Panc1 (cell line): ENCODE data around the gene GJB6. TPM values are rescaled to one million over a fixed set of nuclear protein-coding genes. Genes with fewer than 3 reads are reported as not detected.
"Not testable (repeated sequence)": the region's sequence is repeated elsewhere in the genome, so short reads cannot be mapped to it uniquely, and the experiment has no call there.

ENCODE experiments used
- ATAC-seq: fragments of 200-7000 bp; cut with Tn5 transposase; 2 replicates; pipeline ENCODE4 v1.9.1; 2020; ENCODE audit warnings: mild to moderate bottlenecking, moderate library complexity
- Bru-seq: library from RNA; stranded (reverse); fragments of 400-500 nt; gene quantifications from one replicate; lab custom pipeline; 2021; lab: Mats Ljungman, UMichigan
- BruChase-seq, 2 experiments: library from RNA; stranded (reverse); fragments of 400-500 nt; gene quantifications; one replicate each; lab custom pipeline; 2021; lab: Mats Ljungman, UMichigan
- BruUV-seq: library from RNA; stranded (reverse); fragments of 400-500 nt; replicated peaks from 2 replicates; lab custom pipeline; 2021; lab: Mats Ljungman, UMichigan
- CTCF ChIA-PET: fragments of 300-600 bp; sonication (Branson Sonifier 250); formaldehyde crosslinking; loops from one replicate; lab custom pipeline; 2022; ENCODE audit warnings: antibody characterized with exemption; lab: Charles Lee
- POLR2A ChIA-PET: fragments of 300-600 bp; sonication (Branson Sonifier 250); formaldehyde crosslinking; loops from one replicate; lab custom pipeline; 2022; ENCODE audit warnings: antibody characterized with exemption; lab: Charles Lee
- DNase-seq: peaks from one replicate; pipeline ENCODE4 v3.0.0-alpha.2; 2010; ENCODE audit warnings: low read depth, low spot score
- H3K27ac ChIP-seq: 2 replicates; pipeline ENCODE4 v1.5.1; 2011; ENCODE audit warnings: mild to moderate bottlenecking, low read length, inconsistent platforms
- H3K27me3 ChIP-seq: fragments of 200-500 bp; sonication (Bioruptor generic); 2 replicates; pipeline ENCODE4 v1.6.0; 2014; ENCODE audit warnings: low read length, inconsistent platforms; ENCODE audit not compliant: control insufficient read depth, insufficient read depth
- H3K36me3 ChIP-seq: fragments of 200-500 bp; sonication (Bioruptor generic); 2 replicates; pipeline ENCODE4 v1.5.1; 2014; ENCODE audit warnings: inconsistent platforms, mild to moderate bottlenecking, low read length, moderate library complexity; ENCODE audit not compliant: control insufficient read depth, insufficient read depth
- H3K4me1 ChIP-seq: 2 replicates; pipeline ENCODE4 v1.5.1; 2011; ENCODE audit warnings: inconsistent platforms, mild to moderate bottlenecking, low read length, moderate library complexity; ENCODE audit not compliant: control insufficient read depth, insufficient read depth
- H3K4me3 ChIP-seq, 2 experiments: 2 replicates each; pipeline ENCODE4 v1.5.1; 2011 to 2012; ENCODE audit warnings: low read depth in 2 of 2, low read length in 2 of 2, mild to moderate bottlenecking in 2 of 2, inconsistent platforms in 1 of 2, moderate library complexity in 1 of 2
- H3K9me3 ChIP-seq: fragments of 200-500 bp; sonication (Bioruptor generic); 2 replicates; pipeline ENCODE4 v1.5.1; 2014; ENCODE audit warnings: low read depth, mild to moderate bottlenecking, inconsistent platforms, low read length, moderate library complexity; ENCODE audit not compliant: control insufficient read depth, insufficient read depth
- POLR2AphosphoS5 ChIP-seq: IDR thresholded peaks from 2 replicates; pipeline ENCODE4 v1.6.1; 2012; ENCODE audit warnings: mild to moderate bottlenecking, low read depth, low read length, moderate library complexity
- SIN3A ChIP-seq: IDR thresholded peaks from 2 replicates; pipeline ENCODE4 v1.6.1; 2012; ENCODE audit warnings: low read depth, mild to moderate bottlenecking, low read length, moderate library complexity, borderline replicate concordance; ENCODE audit not compliant: insufficient read depth
- TCF7L2 ChIP-seq: IDR thresholded peaks from 2 replicates; pipeline ENCODE4 v1.6.1; 2011; ENCODE audit warnings: mild to moderate bottlenecking, low read depth, low read length, inconsistent platforms
- in situ Hi-C: cut with HindIII; loops from 2 replicates; pipeline ENCODE4 v1.10.0; 2016; ENCODE audit warnings: low sequenced_read_pairs, low pct_unique_long_range_greater_than_20kb
- intact Hi-C: fragments of 100-400 bp; cut with micrococcal nuclease; formaldehyde crosslinking; loops from one replicate; pipeline ENCODE4 v1.10.0; 2022; ENCODE audit not compliant: unreplicated experiment
- long read RNA-seq: library from polyadenylated mRNA; unstranded; transcript quantifications from one replicate; pipeline ENCODE4 v2.0.0, GENCODE V29; 2021; ENCODE audit not compliant: unreplicated experiment
- polyA plus RNA-seq: library from polyadenylated mRNA; unstranded; fragments of >200 nt; gene quantifications from one replicate; pipeline ENCODE4 v1.2.1, GENCODE V29; 2012; ENCODE audit warnings: missing spikeins; ENCODE audit not compliant: insufficient read length
- total RNA-seq: library from RNA; stranded (reverse); gene quantifications from one replicate; pipeline ENCODE4 v1.2.1, GENCODE V29; 2021; ENCODE audit not compliant: unreplicated experiment
- TF ChIP-seq, protein P1 (sequence below): fragments of 450-650 bp; IDR thresholded peaks from 2 replicates; pipeline ENCODE4 v1.5.1; 2017; ENCODE audit warnings: mild to moderate bottlenecking
- TF ChIP-seq, protein P2 (sequence below), 2 experiments: IDR thresholded peaks; 2 replicates each; pipeline ENCODE4 v1.6.1; 2011 to 2012; ENCODE audit warnings: low read depth in 2 of 2, control low read depth in 1 of 2, low read length in 1 of 2, mild to moderate bottlenecking in 1 of 2, moderate library complexity in 1 of 2; ENCODE audit not compliant: insufficient read depth in 1 of 2

GJB6 gene
- total RNA-seq = 6.3 TPM
- polyA plus RNA-seq = 30.7 TPM
- percentile 43 among the genes with signal in this experiment for Bru-seq, nascent RNA
- percentile 43 among the genes with signal in this experiment for BruChase-seq, experiment 1, labeled RNA remaining after a 2-hour chase
- BruChase-seq, experiment 2, labeled RNA remaining after a 6-hour chase = percentile 58 among the genes with signal in this experiment
- long read RNA-seq, transcript GJB6-210 (4 exons, 1,991 nt) = major isoform, 6 of 11 reads
- long read RNA-seq, partial matches to known transcripts = 0 of 11 reads
- long read RNA-seq, other reads (novel, unspliced or antisense) = 2 of 11 reads

DNA sequence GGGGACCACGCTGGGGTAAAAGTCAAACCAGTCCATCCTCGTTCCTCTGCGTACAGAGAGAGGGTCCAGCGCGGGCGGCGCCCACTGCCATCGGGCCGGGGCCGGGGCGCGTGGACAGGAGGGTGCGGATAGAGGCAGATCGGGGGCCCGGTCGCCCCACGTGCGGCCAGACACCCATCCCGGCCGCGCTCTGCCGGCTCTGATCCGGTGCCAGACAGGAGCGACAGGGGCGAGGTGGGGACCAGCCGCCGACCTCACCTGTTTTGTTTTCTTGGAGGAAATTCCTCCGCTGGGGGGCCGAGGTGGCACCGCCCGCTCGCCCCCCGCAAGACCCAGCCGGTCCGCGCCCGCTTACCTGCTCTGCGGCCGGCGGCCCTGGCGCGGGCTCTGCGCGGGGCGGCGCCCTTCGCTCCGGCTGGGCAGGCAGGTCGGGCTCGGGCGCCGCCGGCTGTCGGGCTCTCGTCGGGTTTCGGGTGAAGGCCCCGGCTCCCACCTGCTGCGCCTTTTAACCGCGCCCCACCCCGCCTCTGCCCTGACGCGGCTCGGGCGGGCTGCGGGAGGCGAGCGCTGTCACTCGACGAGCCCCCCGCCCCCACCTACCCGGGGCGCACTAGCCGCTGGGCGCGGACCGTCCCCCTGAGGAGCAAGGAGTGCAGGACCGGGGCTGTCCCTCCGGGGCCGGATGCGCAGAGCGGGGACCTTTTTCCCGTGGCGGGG is at the start of gene GJB6:
TSS of gene GJB6 (minus strand) at position 481 of the 717 bp plus-strand sequence. CDS start 8,839 bp downstream, outside the sequence.
- Histone ChIP-seq H3K36me3 (no peaks in the 10 kb centered on the region), H3K9me3 (no peaks in the 10 kb centered on the region), H3K4me1 (no peaks in the 10 kb centered on the region), H3K27ac (no peak within 1 kb of the TSS), H3K4me3 (peak within 1 kb of the TSS; percentile 33 to 41), H3K27me3 (peaks cover 3% of the 10 kb centered on the region)
- DNase-seq (no peak), ATAC-seq (peak; percentile 75)
- POLR2A ChIA-PET = no interaction called here
- TF ChIP-seq POLR2AphosphoS5 = no peak
- TF ChIP-seq, protein P1, sequence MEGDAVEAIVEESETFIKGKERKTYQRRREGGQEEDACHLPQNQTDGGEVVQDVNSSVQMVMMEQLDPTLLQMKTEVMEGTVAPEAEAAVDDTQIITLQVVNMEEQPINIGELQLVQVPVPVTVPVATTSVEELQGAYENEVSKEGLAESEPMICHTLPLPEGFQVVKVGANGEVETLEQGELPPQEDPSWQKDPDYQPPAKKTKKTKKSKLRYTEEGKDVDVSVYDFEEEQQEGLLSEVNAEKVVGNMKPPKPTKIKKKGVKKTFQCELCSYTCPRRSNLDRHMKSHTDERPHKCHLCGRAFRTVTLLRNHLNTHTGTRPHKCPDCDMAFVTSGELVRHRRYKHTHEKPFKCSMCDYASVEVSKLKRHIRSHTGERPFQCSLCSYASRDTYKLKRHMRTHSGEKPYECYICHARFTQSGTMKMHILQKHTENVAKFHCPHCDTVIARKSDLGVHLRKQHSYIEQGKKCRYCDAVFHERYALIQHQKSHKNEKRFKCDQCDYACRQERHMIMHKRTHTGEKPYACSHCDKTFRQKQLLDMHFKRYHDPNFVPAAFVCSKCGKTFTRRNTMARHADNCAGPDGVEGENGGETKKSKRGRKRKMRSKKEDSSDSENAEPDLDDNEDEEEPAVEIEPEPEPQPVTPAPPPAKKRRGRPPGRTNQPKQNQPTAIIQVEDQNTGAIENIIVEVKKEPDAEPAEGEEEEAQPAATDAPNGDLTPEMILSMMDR = peak; percentile 41; the same call in 1 of the 2 replicates
- no TSS peak for BruUV-seq
- intact Hi-C loops = no loop called here
- CTCF ChIA-PET = no interaction called here
- in situ Hi-C loops = no loop called here

DNA sequence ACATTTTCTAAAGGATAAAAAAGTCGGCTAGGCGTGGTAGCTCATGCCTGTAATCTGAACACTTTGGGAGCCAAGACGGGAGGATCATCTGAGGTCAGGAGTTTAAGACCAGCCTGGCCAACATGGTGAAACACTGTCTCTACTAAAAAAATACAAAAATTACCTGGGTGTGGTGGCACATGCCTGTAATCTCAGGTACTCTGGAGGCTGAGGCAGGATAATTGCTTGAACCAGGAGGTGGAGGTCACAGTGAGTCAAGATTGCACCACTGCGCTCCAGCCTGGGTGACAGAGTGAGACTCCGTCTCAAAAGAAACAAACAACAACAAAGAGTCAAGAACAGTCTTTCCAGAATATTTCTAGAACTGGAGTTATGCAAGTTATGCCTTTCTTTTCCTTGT is 44.8 kb upstream of the GJB6 start:
- POLR2A ChIA-PET, H3K27me3 ChIP-seq, BruUV-seq, ATAC-seq, DNase-seq, H3K36me3 ChIP-seq, H3K4me1 ChIP-seq, H3K27ac ChIP-seq, CTCF ChIA-PET, in situ Hi-C loops, H3K9me3 ChIP-seq, H3K4me3 ChIP-seq, intact Hi-C loops: not testable (repeated sequence)

DNA sequence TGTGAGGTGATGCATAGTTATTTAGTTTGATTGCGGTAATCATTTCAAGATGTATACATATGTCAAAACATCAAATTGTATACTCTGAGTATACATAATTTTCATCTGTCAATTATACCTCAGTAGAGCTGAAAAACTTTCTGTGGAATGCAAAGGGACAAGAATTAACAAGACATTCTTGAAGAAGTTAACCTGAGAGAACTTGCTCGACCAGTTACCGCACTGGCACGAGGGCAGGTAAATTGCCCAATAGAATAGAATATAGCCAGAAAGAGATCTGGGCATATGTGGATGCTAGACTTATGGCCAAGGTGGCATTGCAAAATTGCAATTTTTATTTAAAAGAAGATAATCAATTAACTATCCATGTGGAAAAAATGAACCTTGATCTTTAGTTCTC is 42.3 kb upstream of the GJB6 start:
- no peaks in the 10 kb centered on the region for H3K36me3 ChIP-seq
- H3K4me1 ChIP-seq = no peaks in the 10 kb centered on the region
- ChIA-PET POLR2A (no interaction called here), CTCF (no interaction called here)
- H3K9me3 ChIP-seq = no peaks in the 10 kb centered on the region
- no peak overlapping the region for H3K27ac ChIP-seq
- no TSS peak for BruUV-seq
- intact Hi-C loops = no loop called here
- in situ Hi-C loops = no loop called here
- H3K27me3 ChIP-seq = no peaks in the 10 kb centered on the region
- no peak overlapping the region for H3K4me3 ChIP-seq
- ATAC-seq (no peak), DNase-seq (no peak)
- TF ChIP-seq, protein P1 = no peak
- TF ChIP-seq, protein P2, sequence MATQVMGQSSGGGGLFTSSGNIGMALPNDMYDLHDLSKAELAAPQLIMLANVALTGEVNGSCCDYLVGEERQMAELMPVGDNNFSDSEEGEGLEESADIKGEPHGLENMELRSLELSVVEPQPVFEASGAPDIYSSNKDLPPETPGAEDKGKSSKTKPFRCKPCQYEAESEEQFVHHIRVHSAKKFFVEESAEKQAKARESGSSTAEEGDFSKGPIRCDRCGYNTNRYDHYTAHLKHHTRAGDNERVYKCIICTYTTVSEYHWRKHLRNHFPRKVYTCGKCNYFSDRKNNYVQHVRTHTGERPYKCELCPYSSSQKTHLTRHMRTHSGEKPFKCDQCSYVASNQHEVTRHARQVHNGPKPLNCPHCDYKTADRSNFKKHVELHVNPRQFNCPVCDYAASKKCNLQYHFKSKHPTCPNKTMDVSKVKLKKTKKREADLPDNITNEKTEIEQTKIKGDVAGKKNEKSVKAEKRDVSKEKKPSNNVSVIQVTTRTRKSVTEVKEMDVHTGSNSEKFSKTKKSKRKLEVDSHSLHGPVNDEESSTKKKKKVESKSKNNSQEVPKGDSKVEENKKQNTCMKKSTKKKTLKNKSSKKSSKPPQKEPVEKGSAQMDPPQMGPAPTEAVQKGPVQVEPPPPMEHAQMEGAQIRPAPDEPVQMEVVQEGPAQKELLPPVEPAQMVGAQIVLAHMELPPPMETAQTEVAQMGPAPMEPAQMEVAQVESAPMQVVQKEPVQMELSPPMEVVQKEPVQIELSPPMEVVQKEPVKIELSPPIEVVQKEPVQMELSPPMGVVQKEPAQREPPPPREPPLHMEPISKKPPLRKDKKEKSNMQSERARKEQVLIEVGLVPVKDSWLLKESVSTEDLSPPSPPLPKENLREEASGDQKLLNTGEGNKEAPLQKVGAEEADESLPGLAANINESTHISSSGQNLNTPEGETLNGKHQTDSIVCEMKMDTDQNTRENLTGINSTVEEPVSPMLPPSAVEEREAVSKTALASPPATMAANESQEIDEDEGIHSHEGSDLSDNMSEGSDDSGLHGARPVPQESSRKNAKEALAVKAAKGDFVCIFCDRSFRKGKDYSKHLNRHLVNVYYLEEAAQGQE (IDR thresholded peaks at IDR 0.05; ENCODE audit: insufficient read depth in 1 of 2, low read depth in 2 of 2, low read length in 1 of 2) = no peak
- TF ChIP-seq SIN3A (no peak), POLR2AphosphoS5 (no peak), TCF7L2 (no peak)
